Stimulated activated CD4-positive, alpha-beta T cell treated with anti-CD3 and anti-CD28 coated beads, Interleukin-1b, Interleukin-23, amount 100 ng/mL, for 24 hours (primary cell): ENCODE data around the gene CDK11B.

Source experiments
- DNase-seq, 4 experiments: peaks; one replicate each; pipeline ENCODE4 v3.0.0-alpha.2; 2020; ENCODE audit warnings: low read depth in 4 of 4, low spot score in 1 of 4

CDK11B gene

GRCh38 chr1:1617516-1617915 is 41.3 kb downstream of the CDK11B start:
- no peak for DNase-seq

DNA sequence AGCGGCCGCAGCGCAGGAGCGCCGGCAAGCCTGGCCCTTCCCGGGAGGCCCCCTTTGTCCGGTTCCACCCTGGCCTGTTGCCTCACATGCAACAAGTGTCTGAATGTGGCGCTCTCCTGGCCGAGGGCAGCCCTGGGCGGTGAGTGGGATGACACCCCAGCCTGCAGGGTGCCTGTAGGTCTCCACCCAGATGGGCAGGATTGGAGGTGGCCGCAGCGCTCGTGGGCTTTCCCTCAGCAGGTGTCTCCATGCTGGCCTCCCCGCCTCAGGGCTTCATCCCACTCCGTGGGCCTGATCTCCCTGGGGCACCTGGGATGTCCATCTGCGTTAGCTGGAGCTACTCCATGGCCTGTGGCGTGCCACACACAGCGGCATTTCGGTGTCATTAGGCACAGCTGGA is 42.0 kb downstream of the CDK11B start:
- no peak for DNase-seq

DNA sequence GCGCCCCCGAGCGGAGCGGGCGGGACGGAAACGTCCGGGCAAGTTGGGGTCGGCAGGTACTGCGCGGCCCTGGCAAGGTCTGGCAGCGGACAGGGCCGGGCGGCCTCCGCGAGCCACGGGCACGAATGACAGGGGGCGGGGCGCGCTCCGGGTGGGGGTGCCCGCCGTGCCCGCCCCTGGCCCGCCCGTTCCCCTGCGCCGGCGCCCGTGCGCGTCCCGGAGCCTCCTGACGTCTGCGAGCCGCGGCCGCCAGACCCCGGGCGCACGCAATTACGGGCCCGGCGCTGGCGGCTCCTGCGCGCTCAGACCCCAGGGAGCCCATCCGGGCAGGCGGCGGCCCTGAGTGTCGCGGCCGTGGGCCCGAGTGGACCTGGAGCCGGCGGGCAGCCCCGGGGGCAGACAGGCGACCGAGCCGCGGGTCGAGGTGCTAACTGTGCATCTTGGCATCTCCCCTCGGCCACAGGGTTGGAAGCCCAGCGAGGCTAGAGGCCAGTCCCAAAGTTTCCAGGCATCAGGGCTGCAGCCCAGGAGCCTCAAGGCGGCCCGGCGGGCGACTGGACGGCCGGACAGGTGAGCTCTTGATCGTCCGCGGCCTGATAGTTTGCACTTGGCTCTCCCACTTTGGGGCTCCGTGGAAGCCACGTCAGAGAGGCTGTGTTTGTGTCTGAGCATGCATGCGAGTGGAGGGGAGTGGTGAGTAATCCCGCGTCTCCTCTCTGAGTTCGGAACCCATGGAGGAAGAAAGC is 42.6 kb downstream of the CDK11B start:
- peak in 1 of 4 experiments; percentile 42 for DNase-seq

DNA sequence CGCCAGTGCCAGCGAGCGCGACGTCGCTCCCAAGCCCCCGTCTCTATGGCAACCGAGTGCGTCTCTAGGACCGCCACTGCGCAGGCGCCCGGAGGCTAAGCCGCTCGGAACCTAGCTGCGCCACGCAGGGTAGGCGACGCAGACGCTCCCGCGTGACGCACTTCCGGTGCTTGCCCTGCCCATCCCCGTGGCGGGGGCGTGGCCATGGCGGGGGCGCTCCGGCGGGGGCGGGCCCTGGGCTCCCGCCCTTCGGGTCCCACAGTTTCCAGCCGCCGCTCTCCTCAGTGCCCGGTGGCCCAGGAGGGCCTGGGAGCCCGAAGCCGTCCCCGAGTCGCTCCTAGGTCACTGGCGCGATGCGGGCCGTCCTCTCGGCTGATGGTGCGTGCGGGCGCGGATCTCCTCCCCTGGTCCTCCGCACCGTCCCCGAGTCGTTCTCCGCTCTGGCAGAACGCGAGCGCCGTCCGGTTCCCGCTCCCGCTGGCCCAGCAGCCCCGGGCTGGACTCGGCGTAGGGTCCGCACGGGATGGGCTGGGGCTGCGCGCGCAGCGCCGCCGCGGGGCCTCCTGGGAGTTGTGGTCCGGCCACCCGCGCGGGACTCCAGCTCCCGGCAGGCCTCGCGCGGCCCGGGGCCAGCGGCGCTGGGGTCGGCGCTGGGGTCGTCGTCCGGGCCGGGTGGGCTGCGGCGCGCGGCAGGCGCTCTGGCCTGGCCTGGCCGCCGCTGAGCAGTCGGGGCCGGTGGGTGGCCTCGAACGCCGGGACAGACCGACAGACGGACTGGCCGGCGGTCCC is 43.4 kb downstream of the CDK11B start, which contains the start of gene MIB2:
MIB2 (plus strand) TSS at position 245 of the 789 bp plus-strand sequence. CDS start 7,953 bp downstream, outside the sequence.
- peak; percentile 90 to 94 (median 93) for DNase-seq

DNA sequence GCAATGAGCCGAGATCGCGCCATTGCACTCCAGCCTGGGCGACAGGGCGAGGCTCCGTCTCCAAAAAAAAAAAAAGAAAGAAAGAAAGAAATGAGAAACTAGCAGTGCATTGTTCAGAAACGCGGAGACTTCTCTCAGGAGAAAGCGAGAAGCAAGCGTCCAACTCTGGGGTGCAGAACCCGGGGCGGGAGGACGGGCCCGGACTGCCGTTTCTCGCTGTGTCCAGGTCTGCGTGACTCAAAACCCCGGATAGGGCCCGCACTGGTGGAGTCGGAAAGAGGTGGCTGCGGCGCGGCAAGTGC is 43.9 kb downstream of the CDK11B start:
- no peak for DNase-seq

GRCh38 chr1:1614204-1614953 is 44.4 kb downstream of the CDK11B start:
- peak in 2 of 4 experiments; percentile 39 to 43 for DNase-seq

GRCh38 chr1:1613509-1614082 is 45.2 kb downstream of the CDK11B start:
- no peak for DNase-seq

- no peak for DNase-seq
Observed at GRCh38 chr1:1612104-1612400, 46.8 kb downstream of the CDK11B start.

GRCh38 chr1:1610796-1611195 is 48.0 kb downstream of the CDK11B start:
- no peak for DNase-seq

- DNase-seq = no peak
Observed at GRCh38 chr1:1609822-1610485, 48.9 kb downstream of the CDK11B start.

GRCh38 chr1:1606232-1606631 is 52.6 kb downstream of the CDK11B start:
- no peak for DNase-seq

- DNase-seq = no peak
Observed at GRCh38 chr1:1605724-1606123, 53.1 kb downstream of the CDK11B start.

- DNase-seq = no peak
Observed at GRCh38 chr1:1605034-1605591, 53.7 kb downstream of the CDK11B start.

DNA sequence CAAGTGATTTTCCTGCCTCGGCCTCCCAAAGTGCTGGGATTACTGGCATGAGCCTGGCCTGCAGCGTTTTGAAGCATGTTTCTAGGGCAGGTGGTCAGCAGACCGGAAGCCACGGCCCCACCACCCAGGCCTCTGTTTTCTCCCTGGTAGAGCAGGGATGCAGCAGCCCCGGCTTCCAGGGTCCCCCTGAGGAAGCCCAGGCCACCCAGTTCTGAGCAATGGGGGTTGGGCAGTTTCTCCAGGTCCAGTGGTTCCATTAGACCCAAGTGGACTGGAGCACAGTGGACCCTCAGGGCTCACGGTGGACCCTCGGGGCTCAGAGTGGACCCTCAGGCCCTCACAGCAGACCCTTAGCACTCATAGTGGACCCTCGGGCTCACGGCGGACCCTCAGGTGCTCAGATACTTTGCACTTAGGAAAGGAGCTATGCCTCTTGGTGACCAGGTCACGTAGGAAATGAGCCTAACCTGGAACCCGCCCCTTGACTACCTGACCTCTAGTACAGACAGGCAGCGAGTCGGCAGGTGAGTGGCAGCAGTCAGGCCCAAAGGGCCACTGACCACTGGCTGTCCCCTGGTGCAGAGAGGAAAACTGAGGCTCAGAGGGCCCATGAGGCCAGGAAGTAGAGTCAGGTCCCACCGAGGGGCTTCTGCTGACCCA is 54.3 kb downstream of the CDK11B start:
- no peak for DNase-seq

- no peak for DNase-seq
Observed at GRCh38 chr1:1603671-1604373, 55.0 kb downstream of the CDK11B start.

- no peak for DNase-seq
Observed at GRCh38 chr1:1602968-1603506, 55.8 kb downstream of the CDK11B start.

DNA sequence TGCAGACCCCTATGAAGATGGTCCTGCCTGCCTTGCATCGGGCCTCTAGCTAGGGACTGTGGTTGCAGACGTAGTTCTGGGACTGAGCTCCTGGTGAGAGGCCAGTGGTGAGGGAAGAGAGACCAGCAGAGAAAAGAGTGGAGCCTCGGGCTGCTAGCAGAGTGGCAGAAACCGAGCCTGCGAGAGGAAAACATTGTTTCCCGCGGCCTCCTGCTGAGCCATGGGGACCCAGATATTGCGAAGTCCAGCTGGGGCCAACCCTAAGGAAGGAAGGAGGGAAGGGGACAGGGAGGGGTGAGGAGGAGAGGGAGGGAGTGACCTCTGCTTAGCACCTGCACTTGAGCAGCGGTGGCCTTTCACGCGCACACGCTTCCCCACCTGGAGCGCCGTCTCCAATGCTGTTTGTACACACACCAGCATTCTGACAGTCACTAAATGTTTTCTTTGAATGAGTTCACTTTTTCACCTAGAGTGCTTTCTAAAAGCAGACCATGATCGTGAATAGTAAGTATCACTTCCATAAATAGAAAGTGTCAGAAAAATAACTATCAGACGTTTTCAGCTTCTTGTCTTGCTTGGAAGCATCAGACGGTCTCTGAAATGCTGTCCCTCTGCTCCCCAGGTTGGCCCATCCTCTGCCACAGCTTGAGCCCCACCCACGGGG is 56.4 kb downstream of the CDK11B start:
- DNase-seq = no peak

- DNase-seq = no peak
Observed at GRCh38 chr1:1601564-1602303, 57.1 kb downstream of the CDK11B start.
